Putamen (tissue), 1 donor: Measurements from ENCODE around the gene MYLK.
"Not testable (repeated sequence)": the region's sequence is repeated elsewhere in the genome, so short reads cannot be mapped to it uniquely, and the experiment has no call there.

Experiments used
- DNase-seq: peaks from one replicate; pipeline ENCODE4 v3.0.0-alpha.2; 2016; ENCODE audit warnings: low spot score

MYLK gene

GRCh38 chr3:123723070-123723469, 161.1 kb downstream of the MYLK start:
- no peak for DNase-seq

- no peak for DNase-seq
Observed at GRCh38 chr3:123722456-123722855, 161.7 kb downstream of the MYLK start.

GRCh38 chr3:123722021-123722420, 162.1 kb downstream of the MYLK start:
- no peak for DNase-seq

GRCh38 chr3:123721095-123721689, 162.9 kb downstream of the MYLK start:
- DNase-seq, result not testable (repeated sequence)

GRCh38 chr3:123720638-123721037, 163.5 kb downstream of the MYLK start:
- no peak for DNase-seq

- DNase-seq, result no peak
Observed at GRCh38 chr3:123719862-123720453, 164.2 kb downstream of the MYLK start.

GRCh38 chr3:123719061-123719756, 164.9 kb downstream of the MYLK start:
- DNase-seq, result peak; percentile 69

- DNase-seq, result no peak
Observed at GRCh38 chr3:123718108-123718507, 166.0 kb downstream of the MYLK start.

GRCh38 chr3:123717451-123717850, 166.7 kb downstream of the MYLK start:
- DNase-seq, result not testable (repeated sequence)

- DNase-seq, result no peak
Observed at GRCh38 chr3:123716411-123716810, 167.7 kb downstream of the MYLK start.

- peak; percentile 9 for DNase-seq
Observed at GRCh38 chr3:123713211-123713610, 170.9 kb downstream of the MYLK start.

GRCh38 chr3:123712077-123712860, 171.9 kb downstream of the MYLK start:
- DNase-seq, result no peak

- no peak for DNase-seq
Observed at GRCh38 chr3:123711356-123711755, 172.8 kb downstream of the MYLK start.

GRCh38 chr3:123708531-123708930, 175.6 kb downstream of the MYLK start:
- no peak for DNase-seq

GRCh38 chr3:123707641-123708040, 176.5 kb downstream of the MYLK start:
- not testable (repeated sequence) for DNase-seq

- DNase-seq, result no peak
Observed at GRCh38 chr3:123706871-123707270, 177.3 kb downstream of the MYLK start.

- no peak for DNase-seq
Observed at GRCh38 chr3:123705488-123706285, 178.4 kb downstream of the MYLK start.

GRCh38 chr3:123703663-123704062, 180.5 kb downstream of the MYLK start:
- not testable (repeated sequence) for DNase-seq

GRCh38 chr3:123702720-123703119, 181.4 kb downstream of the MYLK start:
- DNase-seq, result no peak

- not testable (repeated sequence) for DNase-seq
Observed at GRCh38 chr3:123702057-123702456, 182.1 kb downstream of the MYLK start.

GRCh38 chr3:123700791-123701722, 183.1 kb downstream of the MYLK start:
- peak; percentile 35 for DNase-seq
